Measurements from ENCODE around the gene CCDC24. TPM values are rescaled to one million over a fixed set of nuclear protein-coding genes. Genes with fewer than 3 reads are reported as not detected.

Gene CCDC24
- total RNA-seq, 4 donors from 2014 or later, result 5.0 to 6.2 (median 5.5) TPM

DNA sequence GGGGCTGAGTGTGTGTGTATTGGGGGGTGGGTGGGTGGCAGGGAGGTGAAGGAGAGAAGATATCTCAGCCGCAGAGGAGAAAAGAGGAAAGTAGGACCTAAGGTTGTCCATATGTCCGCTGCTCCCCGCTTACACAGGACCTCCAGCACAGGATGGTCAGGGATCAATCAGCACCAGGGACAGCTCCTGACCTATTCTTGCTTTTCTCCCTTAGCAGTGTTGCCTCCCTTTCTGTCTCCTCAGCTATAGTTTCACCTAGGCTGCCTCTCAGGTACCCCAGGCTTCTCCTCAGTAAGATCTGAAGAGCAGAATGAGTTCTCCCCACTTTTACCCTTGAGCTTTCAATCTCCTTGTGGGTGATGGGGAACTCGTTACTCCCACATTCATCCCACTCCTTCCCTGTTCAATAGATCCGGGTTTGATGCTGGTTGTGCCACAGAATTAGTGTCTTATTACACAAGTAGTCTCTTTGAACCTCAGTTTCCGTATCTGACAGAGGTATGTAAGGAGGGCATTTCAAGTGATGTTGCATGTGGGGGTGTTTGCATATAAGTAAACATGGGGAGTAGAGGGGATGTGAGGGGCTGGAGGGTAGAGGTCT lies 23.0 kb upstream of the CCDC24 start:
- TF ChIP-seq EP300 (IDR thresholded peaks at IDR 0.05), result no peak
- no peak for TF ChIP-seq POLR2AphosphoS5 (IDR thresholded peaks at IDR 0.05)
- TF ChIP-seq, protein P1, sequence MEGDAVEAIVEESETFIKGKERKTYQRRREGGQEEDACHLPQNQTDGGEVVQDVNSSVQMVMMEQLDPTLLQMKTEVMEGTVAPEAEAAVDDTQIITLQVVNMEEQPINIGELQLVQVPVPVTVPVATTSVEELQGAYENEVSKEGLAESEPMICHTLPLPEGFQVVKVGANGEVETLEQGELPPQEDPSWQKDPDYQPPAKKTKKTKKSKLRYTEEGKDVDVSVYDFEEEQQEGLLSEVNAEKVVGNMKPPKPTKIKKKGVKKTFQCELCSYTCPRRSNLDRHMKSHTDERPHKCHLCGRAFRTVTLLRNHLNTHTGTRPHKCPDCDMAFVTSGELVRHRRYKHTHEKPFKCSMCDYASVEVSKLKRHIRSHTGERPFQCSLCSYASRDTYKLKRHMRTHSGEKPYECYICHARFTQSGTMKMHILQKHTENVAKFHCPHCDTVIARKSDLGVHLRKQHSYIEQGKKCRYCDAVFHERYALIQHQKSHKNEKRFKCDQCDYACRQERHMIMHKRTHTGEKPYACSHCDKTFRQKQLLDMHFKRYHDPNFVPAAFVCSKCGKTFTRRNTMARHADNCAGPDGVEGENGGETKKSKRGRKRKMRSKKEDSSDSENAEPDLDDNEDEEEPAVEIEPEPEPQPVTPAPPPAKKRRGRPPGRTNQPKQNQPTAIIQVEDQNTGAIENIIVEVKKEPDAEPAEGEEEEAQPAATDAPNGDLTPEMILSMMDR (IDR thresholded peaks at IDR 0.05), result no peak
- TF ChIP-seq POLR2A (IDR thresholded peaks at IDR 0.05), result no peak
- 79 to 89% methylated on average over 4 of the region's 6 CpGs for WGBS, 2 donors (ENCODE audit: low coverage in 1 of 2)
- Histone ChIP-seq H3K4me3 (no peak overlapping the region), H3K36me3 (peaks cover 0 to 65% of the 10 kb centered on the region in 2 donors), H3K27ac (no peak overlapping the region), H3K4me1 (peaks cover 0 to 22% (median 10%) of the 10 kb centered on the region in 3 donors), H3K9me3 (no peaks in the 10 kb centered on the region), H3K27me3 (no peaks in the 10 kb centered on the region)
- no peak for ATAC-seq

DNA sequence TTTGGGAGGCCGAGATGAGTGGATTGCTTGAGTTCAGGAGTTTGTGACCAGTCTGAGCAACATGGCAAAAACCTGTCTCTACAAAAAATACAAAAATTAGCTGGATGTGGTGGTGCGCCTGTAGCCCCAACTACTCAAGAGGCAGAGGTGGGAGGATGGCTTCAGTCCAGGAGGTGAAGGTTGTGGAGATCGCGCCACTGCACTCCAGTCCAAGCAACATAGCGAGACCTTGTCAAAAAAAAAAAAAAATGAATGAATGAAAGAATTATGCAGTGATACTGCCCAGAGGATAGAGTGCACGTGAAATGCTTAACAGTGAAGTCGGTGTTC lies 22.0 kb upstream of the CCDC24 start:
- 45 to 60% methylated on average over 3 to 7 of the region's 7 CpGs for WGBS, 2 donors (ENCODE audit: low coverage in 1 of 2)
- peak overlapping the region in 1 of 4 donors; percentile 62 for H3K27ac ChIP-seq
- no peaks in the 10 kb centered on the region for H3K27me3 ChIP-seq
- no peaks in the 10 kb centered on the region for H3K9me3 ChIP-seq
- peaks cover 0 to 30% (median 10%) of the 10 kb centered on the region in 3 donors for H3K4me1 ChIP-seq
- peak overlapping the region in 1 of 2 donors; percentile 87 for H3K4me3 ChIP-seq
- ATAC-seq, result no peak
- peaks cover 0 to 56% of the 10 kb centered on the region in 2 donors for H3K36me3 ChIP-seq
- TF ChIP-seq, protein P1 (IDR thresholded peaks at IDR 0.05), result peak in 1 of 4 experiments; percentile 43
- TF ChIP-seq POLR2A (IDR thresholded peaks at IDR 0.05) (no peak), EP300 (IDR thresholded peaks at IDR 0.05) (no peak), POLR2AphosphoS5 (IDR thresholded peaks at IDR 0.05) (no peak)

DNA sequence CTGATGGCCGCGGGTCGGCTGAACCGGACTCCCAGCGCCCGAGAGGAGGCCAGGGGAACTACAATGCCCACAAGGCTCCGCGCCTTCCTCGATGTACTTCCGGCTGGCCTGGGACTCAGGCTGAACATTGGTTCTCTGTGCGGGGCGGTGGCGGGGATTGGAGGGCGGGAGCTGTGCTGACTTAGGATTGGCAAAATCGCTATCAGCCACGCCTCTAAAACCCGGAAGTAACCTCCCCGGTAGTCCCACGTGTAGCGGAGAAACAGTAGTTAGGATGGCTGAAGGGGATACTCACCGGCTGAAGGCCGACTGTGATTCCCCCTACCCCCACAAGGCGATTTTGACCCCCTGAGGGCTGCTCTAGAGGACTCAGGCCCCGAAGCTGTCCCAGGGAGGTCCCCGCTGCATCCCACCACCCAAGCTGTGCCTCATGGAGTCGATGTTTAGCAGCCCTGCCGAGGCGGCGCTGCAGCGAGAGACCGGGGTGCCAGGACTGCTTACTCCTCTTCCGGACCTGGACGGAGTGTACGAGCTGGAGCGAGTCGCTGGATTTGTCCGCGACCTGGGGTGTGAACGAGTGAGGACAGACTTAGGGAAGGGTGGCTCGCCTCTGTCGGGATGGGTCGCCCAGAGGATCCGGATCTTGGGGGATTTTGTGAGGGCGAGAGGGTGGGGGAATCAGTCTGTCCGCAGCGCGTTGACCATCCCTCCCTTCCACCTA lies 21.5 kb upstream of the CCDC24 start, which contains the start of gene DPH2:
Gene DPH2, plus strand, starts transcription at position 265 of the 721 bp plus-strand sequence. Its CDS starts 166 bp downstream, at position 431.
- ATAC-seq, result peak; percentile 97

DNA sequence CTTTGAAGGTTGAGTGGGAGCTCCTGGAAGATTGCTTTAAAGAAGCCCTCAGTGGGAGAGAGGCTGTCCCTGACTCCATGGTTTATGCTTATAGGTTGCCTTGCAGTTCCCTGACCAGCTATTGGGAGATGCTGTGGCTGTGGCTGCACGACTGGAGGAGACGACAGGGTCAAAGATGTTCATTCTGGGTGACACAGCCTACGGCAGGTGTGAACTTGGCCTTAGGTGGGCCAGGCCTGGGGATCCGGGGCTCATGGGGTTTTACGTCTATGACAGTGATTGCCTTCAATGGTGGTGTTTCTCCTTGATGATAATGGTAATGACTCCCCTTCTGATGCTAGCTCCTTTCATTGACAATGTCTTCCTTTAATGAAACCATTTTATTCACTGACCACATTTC lies 20.9 kb upstream of the CCDC24 start:
- TF ChIP-seq, protein P1 (IDR thresholded peaks at IDR 0.05), result no peak
- no peak for TF ChIP-seq POLR2A (IDR thresholded peaks at IDR 0.05)
- TF ChIP-seq POLR2AphosphoS5 (IDR thresholded peaks at IDR 0.05), result no peak
- ATAC-seq, result no peak
- no peaks in the 10 kb centered on the region for H3K9me3 ChIP-seq
- peak overlapping the region in 1 of 4 donors; percentile 66 for H3K27ac ChIP-seq
- H3K4me3 ChIP-seq, result peak overlapping the region; percentile 58 to 87
- H3K36me3 ChIP-seq, result peaks cover 0 to 45% of the 10 kb centered on the region in 2 donors
- 40% methylated on average over 5 of the region's 5 CpGs; no CpG with 5 or more reads in 1 of the 2 donors for whole genome bisulfite sequencing, 2 donors (ENCODE audit: low coverage in 1 of 2)
- H3K4me1 ChIP-seq, result peaks cover 0 to 32% (median 10%) of the 10 kb centered on the region in 3 donors
- H3K27me3 ChIP-seq, result no peaks in the 10 kb centered on the region

More for the DNA sequence above, 21.5 kb upstream of the CCDC24 start, which contains the start of gene DPH2:
- Histone ChIP-seq H3K4me1 (peaks cover 0 to 31% (median 10%) of the 10 kb centered on the region in 3 donors), H3K27me3 (no peaks in the 10 kb centered on the region), H3K36me3 (peaks cover 0 to 51% of the 10 kb centered on the region in 2 donors), H3K9me3 (no peaks in the 10 kb centered on the region), H3K4me3 (peak within 1 kb of the TSS; percentile 58 to 87), H3K27ac (peak within 1 kb of the TSS in 3 of 4 donors; percentile 46 to 66 (median 62))
- WGBS, 2 donors (ENCODE audit: low coverage in 1 of 2), result 1 to 2% methylated on average over 10 to 11 of the region's 47 CpGs
- TF ChIP-seq POLR2AphosphoS5 (IDR thresholded peaks at IDR 0.05) (peak; percentile 11), POLR2A (IDR thresholded peaks at IDR 0.05) (no peak), EP300 (IDR thresholded peaks at IDR 0.05) (no peak)
- TF ChIP-seq, protein P1 (IDR thresholded peaks at IDR 0.05), result peak in 2 of 4 experiments; percentile 20 to 59
